Left lung (tissue), 10 donors: ENCODE measurements around the gene ANKS6. TPM values are rescaled to one million over a fixed set of nuclear protein-coding genes. Genes with fewer than 3 reads are reported as not detected.
A peak's percentile ranks its signal among the peaks of the same experiment; 100 is the strongest.

Source experiments
- ATAC-seq: fragments of 200-7000 bp; cut with Tn5 transposase; one replicate; pipeline ENCODE4 v1.9.1; 2020; ENCODE audit warnings: moderate library complexity
- DNase-seq, 4 donors: peaks; one replicate each; pipeline ENCODE4 v3.0.0-alpha.2; 2013 to 2020
- H3K27ac ChIP-seq, 2 donors: fragments of 200-600 bp; sonication (generic) in 1 of 2; one replicate each; pipeline versions ENCODE4 v1.5.0 to v1.8.0; 2020 to 2021
- H3K27me3 ChIP-seq, 2 donors: fragments of 200-600 bp; sonication (generic) in 1 of 2; one replicate each; pipeline versions ENCODE4 v1.5.0 to v1.8.0; 2020 to 2021
- H3K36me3 ChIP-seq, 2 donors: fragments of 200-600 bp; sonication (generic) in 1 of 2; one replicate each; pipeline versions ENCODE4 v1.5.0 to v1.8.0; 2020 to 2021
- H3K4me1 ChIP-seq, 2 donors: fragments of 200-600 bp; one replicate each; pipeline ENCODE4 v1.8.0; 2021
- H3K4me3 ChIP-seq, 2 donors: fragments of 200-600 bp; sonication (generic) in 1 of 2; one replicate each; pipeline versions ENCODE4 v1.5.0 to v1.8.0; 2020 to 2021; ENCODE audit warnings: mild to moderate bottlenecking in 1 of 2
- H3K9me3 ChIP-seq, 2 donors: fragments of 200-600 bp; sonication (generic) in 1 of 2; one replicate each; pipeline versions ENCODE4 v1.5.0 to v1.8.0; 2020 to 2021
- intact Hi-C, 2 donors: fragments of 100-400 bp; cut with DNase I; formaldehyde crosslinking; loops; one replicate each; pipeline versions ENCODE4 v1.11.2 to v1.14.2; 2022
- polyA plus RNA-seq, 6 donors: library from polyadenylated mRNA; unstranded; fragments of 120-200 nt; gene quantifications; one replicate each; pipeline ENCODE4 v1.2.1, GENCODE V29; 2013; ENCODE audit not compliant: insufficient read length in 6 of 6
- total RNA-seq, 2 donors: library from RNA; stranded (reverse); fragmentation: NEBNext Ultra II Directional; extraction: Animal tissue kit (Norgen Biotek cat#: 25700); gene quantifications; one replicate each; pipeline ENCODE4 v1.2.1, GENCODE V29; 2021
- TF ChIP-seq, protein P1 (sequence below), 2 donors: fragments of 200-600 bp; sonication (generic) in 1 of 2; IDR thresholded peaks; one replicate each; pipeline versions ENCODE4 v1.5.0 to v1.8.0; 2021; ENCODE audit warnings: antibody characterized with exemption in 2 of 2
- donor health status: DM: no; HTN: yes; CAD: no.
- donor health status: DM: no; HTN: no; CAD: no.

ANKS6 gene
- total and polyA plus RNA-seq, 8 donors, result 21.7 to 31.6 (median 25.0) TPM

DNA sequence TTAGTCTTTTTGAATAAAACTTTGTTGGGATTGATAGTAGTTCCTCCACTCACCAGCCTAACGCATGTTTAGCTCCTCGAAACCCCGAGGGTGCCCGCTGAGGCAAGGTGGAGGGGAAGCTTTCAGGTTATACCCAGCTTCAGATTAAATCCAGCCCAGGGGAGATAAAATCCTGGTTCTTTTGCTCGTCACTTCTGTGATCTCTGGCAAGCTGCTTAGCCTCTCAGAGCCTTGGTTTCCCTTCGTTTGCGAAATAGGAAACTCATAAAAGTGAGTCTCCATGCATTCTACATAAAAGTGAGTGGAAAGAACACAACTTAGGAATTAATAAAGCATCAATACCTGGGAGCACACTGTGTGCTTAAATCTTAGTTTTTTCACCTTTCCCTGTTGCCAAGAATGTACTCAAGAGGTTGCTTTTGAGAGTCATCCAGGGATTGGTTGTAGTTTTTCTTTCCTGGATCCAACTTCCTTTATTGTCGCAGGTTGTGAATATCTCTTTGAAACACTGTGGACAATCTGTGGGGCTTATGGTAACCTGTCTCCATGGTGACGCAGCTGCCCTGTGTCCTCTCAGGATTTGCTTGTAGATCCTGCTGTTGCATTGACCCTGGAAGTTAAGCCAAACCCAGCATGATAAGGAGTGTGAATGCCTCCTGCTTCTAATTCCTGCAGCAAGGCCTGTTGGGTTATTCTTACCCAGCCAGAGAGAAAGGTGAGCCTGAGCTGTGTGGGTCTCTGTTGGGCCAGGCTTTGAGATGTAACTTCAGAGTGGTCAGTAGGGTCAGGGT, 13.2 kb upstream of the ANKS6 start:
- DNase-seq (no peak), ATAC-seq (peak; percentile 24)
- H3K27ac ChIP-seq, result peak overlapping the region; percentile 34 to 35
- H3K4me1 ChIP-seq, result peaks cover 11 to 15% of the 10 kb centered on the region in 2 donors
- H3K9me3 ChIP-seq, result no peaks in the 10 kb centered on the region
- H3K36me3 ChIP-seq, result no peaks in the 10 kb centered on the region
- TF ChIP-seq, protein P1, sequence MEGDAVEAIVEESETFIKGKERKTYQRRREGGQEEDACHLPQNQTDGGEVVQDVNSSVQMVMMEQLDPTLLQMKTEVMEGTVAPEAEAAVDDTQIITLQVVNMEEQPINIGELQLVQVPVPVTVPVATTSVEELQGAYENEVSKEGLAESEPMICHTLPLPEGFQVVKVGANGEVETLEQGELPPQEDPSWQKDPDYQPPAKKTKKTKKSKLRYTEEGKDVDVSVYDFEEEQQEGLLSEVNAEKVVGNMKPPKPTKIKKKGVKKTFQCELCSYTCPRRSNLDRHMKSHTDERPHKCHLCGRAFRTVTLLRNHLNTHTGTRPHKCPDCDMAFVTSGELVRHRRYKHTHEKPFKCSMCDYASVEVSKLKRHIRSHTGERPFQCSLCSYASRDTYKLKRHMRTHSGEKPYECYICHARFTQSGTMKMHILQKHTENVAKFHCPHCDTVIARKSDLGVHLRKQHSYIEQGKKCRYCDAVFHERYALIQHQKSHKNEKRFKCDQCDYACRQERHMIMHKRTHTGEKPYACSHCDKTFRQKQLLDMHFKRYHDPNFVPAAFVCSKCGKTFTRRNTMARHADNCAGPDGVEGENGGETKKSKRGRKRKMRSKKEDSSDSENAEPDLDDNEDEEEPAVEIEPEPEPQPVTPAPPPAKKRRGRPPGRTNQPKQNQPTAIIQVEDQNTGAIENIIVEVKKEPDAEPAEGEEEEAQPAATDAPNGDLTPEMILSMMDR (IDR thresholded peaks at IDR 0.05), result no peak
- H3K27me3 ChIP-seq, result peaks cover 0 to 55% of the 10 kb centered on the region in 2 donors
- intact Hi-C loops, result no loop called here
- H3K4me3 ChIP-seq, result peak overlapping the region in 1 of 2 donors; percentile 46

DNA sequence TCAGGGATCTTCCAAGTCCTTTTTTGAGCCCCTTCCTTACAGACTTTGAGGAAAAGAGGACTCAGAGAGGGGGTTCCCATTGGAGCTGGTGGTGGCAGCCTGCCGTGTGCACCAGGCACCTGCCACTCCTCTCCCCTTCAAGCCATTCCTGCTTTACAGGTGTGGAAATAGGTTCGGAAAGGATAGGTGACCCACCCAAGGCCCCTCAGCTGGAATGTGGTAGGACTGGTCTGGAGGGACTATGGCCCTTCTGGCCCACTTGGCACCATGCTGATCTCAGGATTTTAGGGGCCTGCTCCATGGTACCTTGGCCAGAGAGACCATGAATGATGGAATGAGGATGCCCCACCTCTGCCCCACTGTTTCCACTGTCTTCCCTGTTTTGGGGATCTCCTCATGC, 12.5 kb upstream of the ANKS6 start:
- Histone ChIP-seq H3K27me3 (peaks cover 0 to 57% of the 10 kb centered on the region in 2 donors), H3K36me3 (no peaks in the 10 kb centered on the region), H3K9me3 (no peaks in the 10 kb centered on the region), H3K4me3 (peak overlapping the region in 1 of 2 donors; percentile 46), H3K27ac (peak overlapping the region; percentile 34 to 35), H3K4me1 (peaks cover 11 to 15% of the 10 kb centered on the region in 2 donors)
- ATAC-seq (peak; percentile 16), DNase-seq (no peak)
- TF ChIP-seq, protein P1 (IDR thresholded peaks at IDR 0.05), result no peak
- intact Hi-C loops, result no loop called here

DNA sequence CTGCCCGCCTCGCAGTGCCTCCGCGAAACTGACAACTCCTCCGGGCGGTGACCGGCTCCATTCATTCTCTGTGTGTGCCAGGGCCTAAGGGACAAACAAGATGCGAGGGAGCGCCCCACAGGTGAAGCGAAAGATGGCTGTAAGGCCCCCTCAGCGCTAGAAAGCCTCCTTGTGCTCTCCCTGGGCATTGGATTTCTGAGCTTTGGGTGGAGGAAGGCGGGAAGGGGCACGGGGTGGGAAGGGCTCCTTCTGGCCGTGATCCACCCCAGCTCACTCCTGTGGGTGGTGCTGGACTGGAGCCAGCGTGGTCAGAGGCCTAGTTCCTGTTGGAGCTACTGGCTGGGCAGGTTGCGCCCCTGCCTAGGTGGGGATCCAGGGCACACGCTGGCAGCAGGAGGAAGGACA, 12.1 kb upstream of the ANKS6 start:
- peak overlapping the region; percentile 34 to 35 for H3K27ac ChIP-seq

DNA sequence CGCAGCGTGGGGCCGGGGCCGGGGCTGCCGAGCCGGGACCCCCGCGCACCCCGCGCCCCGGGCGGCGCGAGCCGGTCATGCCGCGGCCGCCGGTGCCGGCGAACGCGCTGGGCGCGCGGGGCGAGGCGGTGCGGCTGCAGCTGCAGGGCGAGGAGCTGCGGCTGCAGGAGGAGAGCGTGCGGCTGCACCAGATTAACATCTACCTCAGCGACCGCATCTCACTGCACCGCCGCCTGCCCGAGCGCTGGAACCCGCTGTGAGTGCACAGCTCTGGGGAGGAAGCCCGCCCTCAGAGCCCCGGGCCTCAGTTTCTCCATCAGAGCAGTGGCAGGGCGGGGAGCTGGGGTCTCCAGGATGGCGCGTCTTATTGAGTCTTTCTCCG, 11.4 kb upstream of the ANKS6 start:
- Histone ChIP-seq H3K4me1 (peaks cover 11 to 15% of the 10 kb centered on the region in 2 donors), H3K9me3 (no peaks in the 10 kb centered on the region), H3K27me3 (peaks cover 0 to 65% of the 10 kb centered on the region in 2 donors), H3K27ac (peak overlapping the region in 1 of 2 donors; percentile 34), H3K4me3 (peak overlapping the region; percentile 33 to 46), H3K36me3 (no peaks in the 10 kb centered on the region)
- intact Hi-C loops, result no loop called here
- DNase-seq (no peak), ATAC-seq (peak; percentile 11)
- TF ChIP-seq, protein P1 (IDR thresholded peaks at IDR 0.05), result no peak

More for the DNA sequence above, 12.1 kb upstream of the ANKS6 start:
- ATAC-seq, result peak; percentile 67
- no peaks in the 10 kb centered on the region for H3K9me3 ChIP-seq
- TF ChIP-seq, protein P1 (IDR thresholded peaks at IDR 0.05), result no peak
- peak in 2 of 4 donors; percentile 77 to 88 for DNase-seq
- no peaks in the 10 kb centered on the region for H3K36me3 ChIP-seq
- H3K4me3 ChIP-seq, result peak overlapping the region; percentile 33 to 46
- intact Hi-C loops, result no loop called here
- H3K4me1 ChIP-seq, result peaks cover 11 to 15% of the 10 kb centered on the region in 2 donors
- peaks cover 0 to 59% of the 10 kb centered on the region in 2 donors for H3K27me3 ChIP-seq

DNA sequence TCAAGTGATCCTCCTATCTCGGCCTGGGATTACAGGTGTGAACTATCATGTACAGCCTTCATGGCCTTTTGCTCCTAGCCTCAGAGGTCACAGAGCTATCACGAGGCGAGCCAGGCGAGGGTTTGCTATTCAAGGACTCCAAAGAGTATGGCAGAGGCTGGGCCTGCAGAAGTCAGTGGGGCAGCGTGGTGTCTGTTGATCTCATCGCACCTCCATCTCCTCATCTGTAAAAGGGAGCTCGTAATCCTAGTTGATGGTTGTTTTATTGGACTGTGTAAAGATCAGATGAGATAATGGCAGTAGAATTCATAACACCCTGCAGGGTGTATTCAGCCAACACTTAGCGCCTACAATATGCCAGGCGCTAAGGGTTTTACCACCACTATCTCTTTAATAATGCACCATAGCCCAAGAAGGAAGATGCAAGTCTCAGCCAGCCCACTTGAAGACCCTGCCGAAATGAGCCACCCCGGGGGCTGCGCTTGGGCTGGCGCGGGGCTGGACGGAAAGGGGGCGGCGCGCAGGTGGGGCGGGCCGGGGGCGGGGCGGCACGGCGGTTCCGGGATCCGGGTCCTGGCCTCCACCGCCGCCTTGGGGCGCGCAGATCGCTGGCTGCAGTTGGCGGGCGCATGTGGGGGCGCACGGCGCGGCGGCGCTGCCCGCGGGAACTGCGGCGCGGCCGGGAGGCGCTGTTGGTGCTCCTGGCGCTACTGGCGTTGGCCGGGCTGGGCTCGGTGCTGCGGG, 10.9 kb upstream of the ANKS6 start, which contains the start of gene GALNT12:
TSS of gene GALNT12 (plus strand) at position 601 of the 744 bp plus-strand sequence. CDS start at position 630, 29 bp downstream.
- no peaks in the 10 kb centered on the region for H3K36me3 ChIP-seq
- ATAC-seq (peak; percentile 60), DNase-seq (peak in 1 of 4 donors; percentile 83)
- H3K4me3 ChIP-seq, result peak within 1 kb of the TSS; percentile 33 to 46
- H3K9me3 ChIP-seq, result no peaks in the 10 kb centered on the region
- peak within 1 kb of the TSS in 1 of 2 donors; percentile 34 for H3K27ac ChIP-seq
- H3K27me3 ChIP-seq, result peaks cover 0 to 70% of the 10 kb centered on the region in 2 donors
- peaks cover 11 to 15% of the 10 kb centered on the region in 2 donors for H3K4me1 ChIP-seq
- TF ChIP-seq, protein P1 (IDR thresholded peaks at IDR 0.05), result no peak
- intact Hi-C loops, result no loop called here
